Activated CD8-positive, alpha-beta memory T cell treated with anti-CD3 and anti-CD28 coated beads for 48 hours (primary cell): ENCODE measurements around the gene SAMD4B.
A peak's percentile ranks its signal among the peaks of the same experiment; 100 is the strongest.

Experiments
- DNase-seq, 3 experiments: peaks; one replicate each; pipeline ENCODE4 v3.0.0-alpha.2; 2020; ENCODE audit warnings: low read depth in 2 of 3, low spot score in 2 of 3

SAMD4B gene

DNA sequence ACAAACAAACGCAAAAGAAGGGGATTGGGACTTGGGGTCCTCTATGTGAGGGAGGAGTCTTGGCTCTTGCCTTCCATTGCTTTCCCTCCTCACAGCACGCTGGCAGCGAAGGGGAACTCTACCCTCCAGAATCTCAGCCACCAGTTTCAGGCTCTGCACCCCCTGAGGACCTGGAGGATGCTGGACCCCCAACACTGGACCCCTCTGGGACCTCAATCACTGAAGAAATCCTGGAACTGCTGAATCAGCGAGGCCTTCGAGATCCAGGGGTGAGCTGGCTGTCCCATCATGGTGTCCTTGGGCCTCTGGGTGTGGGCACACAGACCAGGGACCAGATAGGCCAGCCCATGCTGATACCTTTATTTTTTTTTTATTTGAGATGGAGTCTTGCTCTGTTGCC lies 79.8 kb downstream of the SAMD4B start:
- DNase-seq: no peak

GRCh38 chr19:39423258-39424086 lies 81.3 kb downstream of the SAMD4B start:
- no peak for DNase-seq

GRCh38 chr19:39424934-39425333 lies 82.7 kb downstream of the SAMD4B start:
- no peak for DNase-seq

DNA sequence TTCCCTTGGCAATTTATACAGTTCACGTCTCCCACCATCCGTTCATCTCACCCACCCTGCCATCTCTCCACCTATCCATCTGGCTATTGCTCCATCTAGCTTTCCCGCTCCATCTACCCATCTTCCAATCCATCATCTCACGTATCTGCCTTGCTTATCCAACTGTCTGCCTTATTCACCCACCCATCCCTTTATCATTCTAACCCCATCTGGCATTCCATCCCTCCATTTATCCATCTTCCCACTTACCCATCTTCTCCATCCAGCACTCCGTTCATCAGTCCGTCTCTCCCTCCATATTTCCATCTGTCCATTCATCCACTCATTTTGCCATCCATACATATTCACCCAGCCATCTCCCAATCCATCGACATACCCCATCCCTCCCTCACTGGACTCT lies 83.5 kb downstream of the SAMD4B start:
- no peak for DNase-seq

DNA sequence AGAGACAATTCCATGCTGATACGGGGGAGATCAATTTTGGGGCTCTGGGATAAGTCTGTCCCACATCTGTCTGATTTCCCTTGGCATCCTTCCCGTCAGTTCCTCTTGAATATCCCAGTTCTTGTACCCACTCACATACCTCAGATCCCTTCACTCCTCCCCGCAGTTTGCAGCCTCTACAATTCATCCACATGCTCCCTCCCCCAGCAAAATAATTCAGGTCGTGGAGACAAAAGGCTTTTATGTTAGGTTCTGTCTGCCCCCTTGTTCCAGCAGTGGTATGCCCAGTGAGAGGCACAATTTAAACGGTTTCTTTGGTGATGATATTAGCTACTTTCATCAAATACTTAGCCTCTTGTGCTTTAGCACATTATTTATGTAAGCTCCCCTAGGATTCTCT lies 83.9 kb downstream of the SAMD4B start:
- DNase-seq: no peak

DNA sequence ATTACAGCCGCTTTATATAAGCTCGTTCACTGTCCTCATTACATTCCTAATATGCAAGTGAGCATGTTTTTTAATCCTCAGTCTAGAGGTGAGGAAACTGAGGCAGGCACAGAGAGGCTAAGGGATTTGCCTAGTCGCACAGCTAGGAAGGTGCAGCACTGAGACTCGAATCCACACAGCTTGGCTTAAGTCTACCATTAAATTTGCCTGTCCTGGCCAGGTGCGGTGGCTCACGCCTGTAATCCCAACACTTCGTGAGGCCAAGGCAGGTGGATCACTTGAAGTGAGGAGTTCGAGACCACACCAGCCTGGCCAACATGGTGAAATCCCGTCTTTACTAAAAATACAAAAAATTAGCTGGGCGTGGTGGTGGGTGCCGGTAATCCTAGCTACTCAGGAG lies 85.5 kb downstream of the SAMD4B start:
- DNase-seq: no peak

GRCh38 chr19:39428283-39429112 lies 86.3 kb downstream of the SAMD4B start:
- no peak for DNase-seq

DNA sequence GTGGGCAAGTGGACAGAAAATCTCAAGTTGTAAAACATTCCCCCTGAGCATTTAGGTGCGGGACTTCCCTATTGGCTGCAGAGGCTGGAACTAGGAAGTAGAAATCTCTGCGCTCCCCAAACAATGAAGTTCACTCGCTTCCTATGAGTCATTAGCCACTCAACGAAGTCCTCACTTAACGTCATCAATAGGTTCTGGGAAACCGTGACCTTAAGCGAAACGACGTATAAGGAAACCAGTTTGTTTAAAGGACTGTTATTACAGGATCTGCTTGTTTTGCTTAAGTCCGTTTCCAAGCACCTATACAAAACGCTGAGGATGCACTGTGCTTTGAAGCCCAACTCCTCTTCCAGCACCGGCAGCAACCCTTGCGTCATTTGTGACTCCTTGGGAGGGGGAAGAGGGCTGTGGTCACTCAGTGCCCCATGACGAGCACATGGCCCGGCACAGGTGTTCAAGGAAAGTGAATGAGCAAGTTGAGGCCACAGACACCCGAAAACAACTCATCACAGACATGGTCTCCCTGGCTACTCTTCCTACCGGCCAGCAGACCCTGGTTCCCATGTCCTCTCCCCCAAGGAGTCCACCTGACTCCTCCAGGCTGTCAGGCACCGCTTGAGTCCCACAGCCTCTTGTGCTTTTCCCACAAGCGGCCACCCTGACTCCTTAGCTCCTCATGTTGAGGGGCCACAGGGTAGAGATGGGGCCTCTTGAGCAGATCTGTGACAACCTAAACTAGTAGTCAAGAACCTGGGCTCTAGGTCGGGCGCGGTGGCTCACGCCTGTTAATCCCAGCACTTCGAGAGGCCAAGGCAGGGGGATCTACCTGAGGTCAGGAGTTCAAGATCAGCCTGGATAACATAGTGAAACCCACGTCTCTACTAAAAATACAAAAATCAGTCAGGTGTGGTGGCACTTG lies 88.7 kb downstream of the SAMD4B start:
- peak in 2 of 3 experiments; percentile 48 to 52 for DNase-seq

DNA sequence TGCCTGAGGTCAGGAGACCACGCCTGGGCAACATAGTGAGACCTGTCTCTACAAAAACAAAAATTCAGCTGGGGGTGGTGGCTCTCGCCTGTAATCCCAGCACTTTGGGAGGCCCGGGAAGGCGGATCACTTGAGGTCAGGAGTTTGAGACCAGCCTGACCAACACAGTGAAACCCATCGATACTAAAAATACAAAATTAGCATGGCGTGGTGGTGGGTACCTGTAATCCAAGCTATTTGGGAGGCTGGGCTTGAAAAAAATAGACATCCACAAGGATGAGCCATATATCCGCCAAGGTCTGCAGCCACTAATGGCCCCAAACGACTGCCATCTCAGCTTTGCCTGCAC lies 90.4 kb downstream of the SAMD4B start:
- no peak for DNase-seq

DNA sequence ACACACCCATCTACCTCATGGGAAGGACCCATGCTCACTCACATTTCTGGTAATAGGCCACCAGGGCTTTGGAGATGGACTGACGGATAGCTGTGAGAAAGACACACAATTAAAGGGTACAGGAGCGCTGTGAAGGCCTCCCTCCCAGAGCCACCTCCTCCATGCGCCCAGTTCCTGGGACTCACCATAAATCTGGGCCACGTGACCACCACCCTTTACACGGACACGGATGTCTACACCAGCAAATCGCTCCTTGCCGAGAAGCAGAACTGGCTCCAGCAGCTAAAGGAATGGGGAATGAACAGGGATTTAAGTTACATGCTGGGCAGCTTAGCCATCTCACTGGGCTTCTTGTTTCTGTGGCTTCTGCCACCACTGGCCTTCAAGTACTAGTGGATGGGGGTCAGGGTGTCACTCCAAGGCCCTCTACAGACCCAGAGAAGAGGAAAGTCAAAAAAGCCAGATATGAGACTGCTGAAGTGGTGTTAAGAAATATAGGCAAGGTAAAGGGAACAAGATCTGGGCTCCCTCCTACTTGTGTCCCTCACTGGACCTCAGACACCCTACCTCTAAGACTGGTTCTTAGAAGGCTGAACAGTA lies 91.4 kb downstream of the SAMD4B start:
- DNase-seq: no peak

DNA sequence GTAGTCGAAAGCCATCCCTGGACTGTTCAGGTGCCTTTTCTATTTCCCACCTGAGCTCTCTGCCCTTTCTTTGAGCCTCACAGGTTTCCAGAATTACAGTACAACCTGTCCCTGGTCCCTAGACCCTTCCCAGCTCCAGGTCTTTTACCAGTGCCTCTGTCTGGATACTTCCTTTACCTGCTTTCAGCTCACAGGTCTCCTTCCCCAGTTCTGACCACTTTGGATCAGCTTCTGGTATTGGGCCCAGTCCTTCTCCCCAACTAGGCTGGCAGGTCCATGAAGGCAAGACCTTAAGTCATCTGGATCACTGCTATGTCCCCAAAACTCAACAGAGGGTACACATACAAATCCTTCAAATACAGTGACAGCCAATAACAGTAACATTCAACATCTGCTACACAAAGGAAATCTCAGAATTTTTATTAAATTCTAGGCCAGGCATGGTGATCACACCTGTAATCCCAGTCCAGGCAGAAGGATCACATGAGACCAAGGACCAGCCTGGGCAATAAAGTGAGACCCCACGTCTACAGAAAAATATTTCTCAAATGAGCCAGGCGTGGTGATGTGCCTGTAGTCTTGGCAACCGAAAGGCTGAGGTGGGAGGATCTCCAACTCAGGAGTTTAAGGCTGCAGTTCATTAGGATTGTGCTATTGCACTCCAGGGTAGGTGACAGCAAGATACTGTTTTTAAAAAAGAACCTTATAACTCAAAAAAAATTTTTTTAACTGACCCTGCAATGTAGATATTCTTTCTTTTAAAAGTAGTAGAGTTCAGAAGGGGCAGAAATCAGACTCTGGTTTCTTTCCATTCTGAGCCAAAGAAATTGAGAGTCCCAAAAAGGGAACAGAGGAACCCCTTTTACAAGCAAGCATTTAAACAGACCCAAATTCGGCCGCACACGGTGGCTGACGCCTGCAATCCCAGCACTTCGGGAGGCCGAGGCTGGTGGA lies 92.2 kb downstream of the SAMD4B start:
- no peak for DNase-seq
